Activated CD4-positive, alpha-beta memory T cell treated with anti-CD3 and anti-CD28 coated beads, Interleukin-2, amount 10 ng/mL, durations not matched to agents 7 days and 5 days (primary cell): Measurements from ENCODE around the gene SAP30L. TPM values are rescaled to one million over a fixed set of nuclear protein-coding genes. Genes with fewer than 3 reads are reported as not detected.

ENCODE experiments used
- CTCF ChIA-PET: fragments of 350-600 bp; sonication (Branson Sonifier 250); formaldehyde crosslinking; loops from one replicate; lab custom pipeline; 2021; ENCODE audit warnings: antibody characterized with exemption, inconsistent platforms; lab: Charles Lee
- POLR2A ChIA-PET: fragments of 350-600 bp; sonication (Branson Sonifier 250); formaldehyde crosslinking; loops from one replicate; lab custom pipeline; 2021; ENCODE audit warnings: antibody characterized with exemption; lab: Charles Lee
- DNase-seq: peaks from one replicate; pipeline ENCODE4 v3.0.0-alpha.2; 2020
- H3K27ac Mint-ChIP-seq: one replicate; pipeline ENCODE4 v1.8.0; 2021; ENCODE audit warnings: mild to moderate bottlenecking, mixed read lengths
- H3K27me3 Mint-ChIP-seq: one replicate; pipeline ENCODE4 v1.8.0; 2021; ENCODE audit warnings: mixed read lengths
- H3K36me3 Mint-ChIP-seq: one replicate; pipeline ENCODE4 v1.8.0; 2021; ENCODE audit warnings: low read depth, mixed read lengths
- H3K4me1 Mint-ChIP-seq: one replicate; pipeline ENCODE4 v1.8.0; 2021; ENCODE audit warnings: mixed read lengths
- H3K4me3 Mint-ChIP-seq: one replicate; pipeline ENCODE4 v1.8.0; 2021; ENCODE audit warnings: mild to moderate bottlenecking, mixed read lengths
- H3K9me3 Mint-ChIP-seq: one replicate; pipeline ENCODE4 v1.8.0; 2021; ENCODE audit warnings: mixed read lengths
- total RNA-seq, 2 experiments: library from RNA; stranded (reverse); gene quantifications; one replicate each; pipeline ENCODE4 v1.2.3, GENCODE V29; 2021

SAP30L gene
- total RNA-seq, 2 experiments from 2014 or later: 42.6 to 46.6 TPM

GRCh38 chr5:154406826-154407225 lies 39.0 kb upstream of the SAP30L start:
- Mint-ChIP-seq H3K4me3 (no peak overlapping the region), H3K4me1 (peaks cover 8% of the 10 kb centered on the region), H3K27me3 (no peaks in the 10 kb centered on the region), H3K27ac (no peak overlapping the region), H3K9me3 (no peaks in the 10 kb centered on the region), H3K36me3 (peaks cover 12% of the 10 kb centered on the region)
- ChIA-PET CTCF (interaction anchor here (1.3 to 9.4 kb wide), 2 partner anchors 217 to 335 kb away, joined by 4 to 209 read pairs; no protein-coding TSS in a partner anchor), POLR2A (no interaction called here)
- DNase-seq: no peak

- ChIA-PET POLR2A (interaction anchor here (1.3 kb wide), 1 partner anchor 11 kb away, joined by 3 read pairs; no protein-coding TSS in a partner anchor), CTCF (interaction anchor here (0.7 to 9.4 kb wide), 2 partner anchors 337 to 345 kb away, joined by 3 to 209 read pairs; no protein-coding TSS in a partner anchor)
- Mint-ChIP-seq H3K4me3 (no peak overlapping the region), H3K9me3 (no peaks in the 10 kb centered on the region), H3K27me3 (no peaks in the 10 kb centered on the region), H3K27ac (no peak overlapping the region), H3K4me1 (peaks cover 8% of the 10 kb centered on the region), H3K36me3 (peaks cover 24% of the 10 kb centered on the region)
- no peak for DNase-seq
Observed at GRCh38 chr5:154408811-154409210, 37.0 kb upstream of the SAP30L start.

GRCh38 chr5:154409230-154409840 lies 36.5 kb upstream of the SAP30L start:
- H3K9me3 Mint-ChIP-seq: no peaks in the 10 kb centered on the region
- no peak overlapping the region for H3K4me3 Mint-ChIP-seq
- peaks cover 8% of the 10 kb centered on the region for H3K4me1 Mint-ChIP-seq
- DNase-seq: no peak
- peaks cover 28% of the 10 kb centered on the region for H3K36me3 Mint-ChIP-seq
- H3K27ac Mint-ChIP-seq: no peak overlapping the region
- H3K27me3 Mint-ChIP-seq: no peaks in the 10 kb centered on the region
- CTCF ChIA-PET: interaction anchor here (0.7 to 9.4 kb wide), 2 partner anchors 337 to 346 kb away, joined by 3 to 209 read pairs; no protein-coding TSS in a partner anchor
- POLR2A ChIA-PET: interaction anchor here (1.3 kb wide), 1 partner anchor 11 kb away, joined by 3 read pairs; no protein-coding TSS in a partner anchor

GRCh38 chr5:154410008-154410407 lies 35.8 kb upstream of the SAP30L start:
- DNase-seq: no peak
- Mint-ChIP-seq H3K27ac (no peak overlapping the region), H3K27me3 (no peaks in the 10 kb centered on the region), H3K9me3 (no peaks in the 10 kb centered on the region), H3K36me3 (peaks cover 30% of the 10 kb centered on the region), H3K4me3 (no peak overlapping the region), H3K4me1 (peaks cover 4% of the 10 kb centered on the region)
- ChIA-PET CTCF (interaction anchor here (0.7 to 9.4 kb wide), 2 partner anchors 40 to 338 kb away, joined by 3 to 209 read pairs; no protein-coding TSS in a partner anchor), POLR2A (no interaction called here)

GRCh38 chr5:154410786-154411185 lies 35.0 kb upstream of the SAP30L start:
- Mint-ChIP-seq H3K4me1 (no peaks in the 10 kb centered on the region), H3K27me3 (no peaks in the 10 kb centered on the region), H3K9me3 (no peaks in the 10 kb centered on the region), H3K4me3 (no peak overlapping the region), H3K36me3 (peaks cover 32% of the 10 kb centered on the region), H3K27ac (no peak overlapping the region)
- CTCF ChIA-PET: interaction anchor here (0.7 to 9.4 kb wide), 2 partner anchors 39 to 339 kb away, joined by 3 to 209 read pairs; no protein-coding TSS in a partner anchor
- no peak for DNase-seq
- POLR2A ChIA-PET: no interaction called here

GRCh38 chr5:154411338-154411737 lies 34.5 kb upstream of the SAP30L start:
- no peak overlapping the region for H3K27ac Mint-ChIP-seq
- ChIA-PET POLR2A (interaction anchor here (0.6 kb wide), 1 partner anchor 336 kb away, joined by 3 read pairs; no protein-coding TSS in a partner anchor), CTCF (no interaction called here)
- H3K36me3 Mint-ChIP-seq: peaks cover 32% of the 10 kb centered on the region
- no peak overlapping the region for H3K4me3 Mint-ChIP-seq
- H3K27me3 Mint-ChIP-seq: no peaks in the 10 kb centered on the region
- H3K4me1 Mint-ChIP-seq: no peaks in the 10 kb centered on the region
- no peak for DNase-seq
- H3K9me3 Mint-ChIP-seq: no peaks in the 10 kb centered on the region

- no peak overlapping the region for H3K27ac Mint-ChIP-seq
Observed at GRCh38 chr5:154412316-154412715, 33.5 kb upstream of the SAP30L start.

GRCh38 chr5:154412925-154413324 lies 32.9 kb upstream of the SAP30L start:
- Mint-ChIP-seq H3K9me3 (no peaks in the 10 kb centered on the region), H3K4me3 (no peak overlapping the region), H3K36me3 (peaks cover 32% of the 10 kb centered on the region), H3K4me1 (no peaks in the 10 kb centered on the region), H3K27ac (no peak overlapping the region), H3K27me3 (no peaks in the 10 kb centered on the region)
- DNase-seq: no peak
- CTCF ChIA-PET: no interaction called here
- POLR2A ChIA-PET: no interaction called here

More at GRCh38 chr5:154412316-154412715, 33.5 kb upstream of the SAP30L start:
- no peak for DNase-seq
- ChIA-PET CTCF (no interaction called here), POLR2A (no interaction called here)
- no peaks in the 10 kb centered on the region for H3K4me1 Mint-ChIP-seq
- peaks cover 32% of the 10 kb centered on the region for H3K36me3 Mint-ChIP-seq
- H3K27me3 Mint-ChIP-seq: no peaks in the 10 kb centered on the region
- no peaks in the 10 kb centered on the region for H3K9me3 Mint-ChIP-seq
- no peak overlapping the region for H3K4me3 Mint-ChIP-seq

GRCh38 chr5:154415114-154415513 lies 30.7 kb upstream of the SAP30L start:
- H3K4me1 Mint-ChIP-seq: no peaks in the 10 kb centered on the region
- ChIA-PET CTCF (interaction anchor here (1.5 to 1.9 kb wide), 2 partner anchors 10 to 343 kb away, joined by 3 to 10 read pairs; no protein-coding TSS in a partner anchor), POLR2A (interaction anchor here (0.9 kb wide), 1 partner anchor 1915 kb away, joined by 3 read pairs; no protein-coding TSS in a partner anchor)
- no peaks in the 10 kb centered on the region for H3K9me3 Mint-ChIP-seq
- DNase-seq: no peak
- peaks cover 41% of the 10 kb centered on the region for H3K36me3 Mint-ChIP-seq
- no peak overlapping the region for H3K27ac Mint-ChIP-seq
- H3K4me3 Mint-ChIP-seq: no peak overlapping the region
- H3K27me3 Mint-ChIP-seq: no peaks in the 10 kb centered on the region

- Mint-ChIP-seq H3K4me3 (no peak overlapping the region), H3K4me1 (no peaks in the 10 kb centered on the region), H3K36me3 (peaks cover 42% of the 10 kb centered on the region), H3K27ac (no peak overlapping the region), H3K27me3 (no peaks in the 10 kb centered on the region), H3K9me3 (no peaks in the 10 kb centered on the region)
- CTCF ChIA-PET: interaction anchor here (1.2 kb wide), 1 partner anchor 14 kb away, joined by 3 read pairs; no protein-coding TSS in a partner anchor
- DNase-seq: no peak
- POLR2A ChIA-PET: no interaction called here
Observed at GRCh38 chr5:154418344-154418820, 27.4 kb upstream of the SAP30L start.

- ChIA-PET POLR2A (no interaction called here), CTCF (no interaction called here)
- DNase-seq: no peak
- Mint-ChIP-seq H3K4me1 (peaks cover 5% of the 10 kb centered on the region), H3K27me3 (no peaks in the 10 kb centered on the region), H3K36me3 (peaks cover 40% of the 10 kb centered on the region), H3K9me3 (no peaks in the 10 kb centered on the region), H3K4me3 (no peak overlapping the region), H3K27ac (no peak overlapping the region)
Observed at GRCh38 chr5:154419236-154419635, 26.6 kb upstream of the SAP30L start.

GRCh38 chr5:154421868-154422267 lies 23.9 kb upstream of the SAP30L start:
- Mint-ChIP-seq H3K9me3 (no peaks in the 10 kb centered on the region), H3K27me3 (no peaks in the 10 kb centered on the region), H3K36me3 (peaks cover 41% of the 10 kb centered on the region), H3K27ac (no peak overlapping the region), H3K4me3 (no peak overlapping the region), H3K4me1 (peaks cover 5% of the 10 kb centered on the region)
- DNase-seq: no peak
- POLR2A ChIA-PET: no interaction called here
- CTCF ChIA-PET: interaction anchor here (0.8 to 2.4 kb wide), 4 partner anchors 9 to 177 kb away, joined by 3 to 11 read pairs (median 6); no protein-coding TSS in a partner anchor

- ChIA-PET POLR2A (no interaction called here), CTCF (interaction anchor here (1.1 to 2.4 kb wide), 3 partner anchors 9 to 27 kb away, joined by 4 to 11 read pairs (median 7); no protein-coding TSS in a partner anchor)
- Mint-ChIP-seq H3K9me3 (no peaks in the 10 kb centered on the region), H3K27me3 (no peaks in the 10 kb centered on the region), H3K27ac (no peak overlapping the region), H3K36me3 (peaks cover 44% of the 10 kb centered on the region), H3K4me3 (no peak overlapping the region), H3K4me1 (peaks cover 5% of the 10 kb centered on the region)
- no peak for DNase-seq
Observed at GRCh38 chr5:154422298-154422697, 23.5 kb upstream of the SAP30L start.
